NK-92 (cell line): ENCODE measurements around the gene SYPL1.
"Not testable (repeated sequence)": the region's sequence is repeated elsewhere in the genome, so short reads cannot be mapped to it uniquely, and the experiment has no call there.

Experiments used
- DNase-seq: peaks from one replicate; lab custom pipeline; 2025; ENCODE audit not compliant: unreplicated experiment; lab: John Stamatoyannopoulos, UW

SYPL1 gene

GRCh38 chr7:106112118-106112971 is at the start of gene SYPL1:
Gene SYPL1, minus strand, starts transcription at chr7:106112312. Its CDS starts 104 bp downstream, at chr7:106112208.
- DNase-seq, result peak; percentile 53

GRCh38 chr7:106155027-106155426 is 42.9 kb upstream of the SYPL1 start:
- no peak for DNase-seq

- DNase-seq, result no peak
These were observed 41.9 kb upstream of the SYPL1 start for GRCh38 chr7:106153891-106154449.

- no peak for DNase-seq
These were observed 40.2 kb upstream of the SYPL1 start for GRCh38 chr7:106152313-106152665.

- no peak for DNase-seq
These were observed 39.6 kb upstream of the SYPL1 start for GRCh38 chr7:106151459-106152312.

- no peak for DNase-seq
These were observed 31.7 kb upstream of the SYPL1 start for GRCh38 chr7:106143711-106144337.

GRCh38 chr7:106142136-106142535 is 30.0 kb upstream of the SYPL1 start:
- no peak for DNase-seq

- DNase-seq, result no peak
These were observed 28.5 kb upstream of the SYPL1 start for GRCh38 chr7:106140406-106141173.

GRCh38 chr7:106139265-106140251 is 27.4 kb upstream of the SYPL1 start:
- DNase-seq, result no peak

GRCh38 chr7:106138776-106139175 is 26.7 kb upstream of the SYPL1 start:
- no peak for DNase-seq

- DNase-seq, result not testable (repeated sequence)
These were observed 26.1 kb upstream of the SYPL1 start for GRCh38 chr7:106138181-106138580.

- DNase-seq, result no peak
These were observed 22.1 kb upstream of the SYPL1 start for GRCh38 chr7:106134241-106134640.

GRCh38 chr7:106129291-106129690 is 17.2 kb upstream of the SYPL1 start:
- DNase-seq, result no peak

GRCh38 chr7:106128836-106129235 is 16.7 kb upstream of the SYPL1 start:
- no peak for DNase-seq

- DNase-seq, result no peak
These were observed 16.1 kb upstream of the SYPL1 start for GRCh38 chr7:106127984-106128780.

- no peak for DNase-seq
These were observed 14.2 kb upstream of the SYPL1 start for GRCh38 chr7:106126170-106126938.

GRCh38 chr7:106125417-106125816 is 13.3 kb upstream of the SYPL1 start:
- DNase-seq, result no peak

- no peak for DNase-seq
These were observed 12.1 kb upstream of the SYPL1 start for GRCh38 chr7:106124186-106124585.
